GM04504 (cell line): ENCODE measurements around the gene RAB25.
"Not testable (repeated sequence)": the region's sequence is repeated elsewhere in the genome, so short reads cannot be mapped to it uniquely, and the experiment has no call there.

Experiments used
- DNase-seq: peaks from one replicate; pipeline ENCODE4 v3.0.0-alpha.2; 2012; ENCODE audit warnings: low read depth

The RAB25 gene

DNA sequence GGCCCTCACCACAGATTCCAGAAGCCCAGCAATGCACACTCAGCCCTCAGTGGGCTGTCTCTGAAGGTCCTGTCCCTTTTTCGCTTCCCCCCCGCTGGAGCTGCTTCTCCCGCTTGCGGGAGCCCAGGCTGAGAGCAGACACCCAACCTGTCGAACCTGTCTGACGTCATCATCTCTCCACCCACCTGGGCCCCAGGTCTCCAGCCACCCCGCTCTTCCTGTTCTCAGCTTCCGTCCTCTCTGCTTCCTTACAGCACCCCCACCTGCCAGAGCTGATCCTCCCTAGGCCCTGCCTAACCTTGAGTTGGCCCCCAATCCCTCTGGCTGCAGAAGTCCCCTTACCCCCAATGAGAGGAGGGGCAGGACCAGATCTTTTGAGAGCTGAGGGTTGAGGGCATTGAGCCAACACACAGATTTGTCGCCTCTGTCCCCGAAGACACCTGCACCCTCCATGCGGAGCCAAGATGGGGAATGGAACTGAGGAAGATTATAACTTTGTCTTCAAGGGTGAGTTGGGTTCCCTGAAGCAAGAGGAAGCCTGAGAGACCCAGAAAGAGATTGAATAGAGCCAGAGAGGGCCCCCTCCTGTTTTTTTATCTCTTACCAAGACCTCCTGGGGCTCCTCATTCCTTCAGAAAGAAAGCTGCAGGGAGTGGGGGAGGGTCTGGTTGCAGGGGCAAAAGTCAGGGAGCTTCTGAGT lies at the start of gene RAB25:
RAB25 (plus strand) TSS at position 224 of the 700 bp plus-strand sequence; CDS start at position 465, 241 bp downstream.
- DNase-seq: no peak

DNA sequence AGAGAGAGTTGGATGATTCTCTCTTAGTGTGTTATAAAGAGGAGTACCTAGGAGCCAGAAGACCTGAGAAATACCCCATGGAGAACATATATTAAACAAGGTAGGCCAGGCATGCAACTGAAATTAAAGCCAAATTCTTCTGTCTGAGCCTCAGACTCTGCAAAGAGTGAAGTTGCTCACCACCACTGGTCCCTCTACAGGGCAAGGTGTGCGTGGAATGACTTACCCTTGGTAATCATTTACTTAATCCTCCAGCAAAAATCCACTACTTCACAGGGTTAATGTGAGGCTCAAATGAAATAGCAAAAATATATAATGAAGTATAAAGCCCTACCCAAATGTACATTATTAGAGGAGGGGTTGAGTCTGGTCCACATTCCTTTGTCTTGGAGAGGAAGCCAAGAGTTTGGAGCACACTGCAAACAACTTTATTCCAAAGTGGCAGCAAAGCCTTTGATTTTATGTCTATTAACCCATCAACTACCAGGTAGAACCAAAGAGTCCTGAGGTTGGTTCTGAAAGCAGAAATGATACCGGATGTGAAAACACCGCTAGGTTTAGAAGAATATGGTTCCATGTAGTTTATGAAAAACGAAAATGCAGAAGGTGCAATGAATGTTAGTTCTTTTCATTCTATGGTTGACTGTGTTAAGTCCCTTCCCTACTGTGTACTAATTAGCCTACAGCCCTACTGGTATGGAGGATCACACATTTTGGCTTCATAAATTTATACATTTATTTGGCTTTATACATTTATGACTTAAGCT lies 48.7 kb upstream of the RAB25 start:
- no peak for DNase-seq

DNA sequence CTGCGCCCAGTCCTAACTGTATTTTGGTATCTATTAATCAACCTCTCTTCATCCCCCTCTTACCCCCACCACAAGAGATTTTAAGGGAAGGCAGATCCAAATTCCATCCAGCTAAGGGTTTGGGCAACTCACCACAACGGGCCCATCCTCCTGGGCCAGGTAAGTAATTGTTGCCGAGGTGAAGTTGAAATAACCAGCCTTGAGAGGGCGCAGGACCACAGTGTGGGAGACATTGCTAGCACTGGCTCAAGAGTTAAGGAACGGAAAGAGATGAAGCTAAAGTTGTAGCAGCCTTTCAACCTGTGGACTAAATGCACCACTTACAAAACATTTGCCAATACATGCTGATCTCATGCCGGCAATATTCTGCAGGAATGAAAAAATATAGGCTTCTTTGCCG lies 46.1 kb upstream of the RAB25 start:
- no peak for DNase-seq

DNA sequence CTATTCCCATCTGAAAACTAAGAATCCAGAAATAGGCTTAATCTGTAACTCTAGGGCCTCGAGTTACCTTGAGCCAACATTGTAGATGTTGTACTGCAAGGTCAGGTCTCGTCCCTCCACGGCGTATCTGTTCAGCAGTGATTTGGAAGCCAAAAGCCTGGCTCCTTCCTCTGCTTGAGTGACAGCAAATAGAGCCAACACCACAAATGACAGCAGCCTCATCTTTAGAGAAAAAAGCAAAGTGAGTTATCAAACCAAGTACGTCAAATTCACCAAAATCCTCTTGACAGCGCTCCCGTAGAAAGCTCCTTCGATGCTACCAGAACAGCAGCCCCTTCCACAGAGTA lies 41.0 kb upstream of the RAB25 start:
- no peak for DNase-seq

DNA sequence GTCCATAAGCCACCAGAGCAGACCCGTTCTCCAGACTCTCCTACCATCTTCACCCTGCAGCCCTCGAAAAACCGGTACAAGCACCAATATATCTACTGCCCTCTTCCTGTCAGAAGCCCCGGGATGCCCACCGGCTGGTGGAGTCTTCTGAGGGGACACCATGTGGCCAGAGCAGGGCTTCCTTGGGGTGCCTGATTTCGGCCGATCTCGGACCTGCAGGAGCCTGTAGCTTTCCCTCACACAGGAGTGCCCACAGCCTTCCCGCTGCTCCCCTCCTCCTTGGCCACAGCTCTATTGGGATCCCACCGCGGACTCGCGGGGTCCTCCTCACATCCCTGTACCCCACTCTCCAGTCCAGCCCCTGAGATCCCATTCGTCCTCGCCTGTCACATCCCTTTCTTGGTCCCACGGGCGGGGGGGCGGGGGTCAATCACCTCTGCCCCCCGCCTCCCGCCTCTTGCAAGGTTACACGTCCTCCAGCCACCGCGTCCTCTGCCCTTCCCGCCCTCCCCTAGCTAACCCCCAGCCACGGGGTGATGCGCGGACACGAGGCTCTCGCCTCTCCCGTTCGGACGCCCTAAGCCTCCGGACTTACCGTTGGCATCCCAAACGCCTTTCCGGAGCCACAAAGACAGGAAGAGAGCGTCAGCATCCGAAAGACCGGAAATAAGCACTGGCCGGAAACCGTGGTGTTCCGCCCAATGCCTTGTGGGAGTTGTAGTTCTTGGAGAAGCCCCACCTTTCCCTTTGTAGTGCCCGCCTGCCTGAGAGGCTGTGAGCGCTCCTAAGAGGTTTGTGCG lies 40.5 kb upstream of the RAB25 start, which contains the start of gene SSR2:
SSR2 (minus strand) TSS at position 659 of the 800 bp plus-strand sequence. CDS start 784 bp downstream, outside the sequence.
- peak; percentile 81 for DNase-seq

DNA sequence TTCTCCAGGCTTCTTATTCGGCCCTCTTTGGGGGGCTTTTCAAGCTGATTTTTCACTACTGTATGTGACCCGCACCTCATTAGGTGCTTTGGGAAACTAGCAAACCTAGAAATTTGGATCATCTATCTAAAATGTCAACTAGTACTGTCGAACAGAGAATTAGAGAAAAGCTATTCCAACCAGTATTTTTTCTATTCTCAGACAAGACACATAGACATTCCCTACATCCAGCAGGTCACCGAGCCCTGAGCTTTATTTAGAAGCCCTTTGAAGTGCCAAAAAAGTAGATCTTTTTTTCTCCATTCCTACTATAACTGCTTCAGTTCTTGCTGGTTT lies 39.9 kb upstream of the RAB25 start:
- DNase-seq: no peak

DNA sequence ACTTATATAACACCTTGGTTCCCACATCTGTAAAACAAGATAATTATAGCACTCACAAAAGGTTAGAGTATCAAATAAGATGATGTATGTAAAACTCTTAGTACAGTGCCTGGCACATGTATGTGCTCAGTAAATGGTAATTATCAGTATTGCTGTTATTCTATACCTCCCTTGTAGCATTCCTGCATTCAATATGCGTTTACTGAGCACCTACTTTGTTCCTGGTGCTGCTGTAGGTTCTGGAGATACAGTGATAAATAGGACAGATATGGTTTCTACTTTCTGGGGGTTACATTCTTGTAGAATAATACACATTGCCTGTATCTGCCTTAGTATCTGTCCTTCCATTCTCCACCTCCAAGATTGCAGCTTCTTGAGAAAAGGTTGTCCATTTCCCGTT lies 39.0 kb upstream of the RAB25 start:
- DNase-seq: no peak

DNA sequence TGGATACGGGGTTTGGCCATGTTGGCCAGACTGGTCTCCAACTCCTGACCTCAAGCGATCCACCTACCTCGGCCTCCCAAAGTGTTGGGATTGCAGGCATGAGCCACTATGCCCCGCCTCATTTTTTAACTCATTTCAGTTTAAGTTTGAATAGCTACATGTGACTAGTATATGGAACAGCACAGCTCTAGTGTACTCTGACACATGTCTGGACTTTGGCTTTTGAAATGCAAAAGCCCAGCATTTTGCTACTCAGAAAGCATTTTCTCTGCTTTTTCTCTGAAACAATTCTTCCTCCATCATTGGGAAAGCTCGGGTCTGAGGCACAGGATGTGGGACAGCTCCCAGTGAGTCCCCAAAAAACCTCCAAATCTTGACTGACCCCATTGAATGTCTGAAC lies 36.2 kb upstream of the RAB25 start:
- DNase-seq: no peak

DNA sequence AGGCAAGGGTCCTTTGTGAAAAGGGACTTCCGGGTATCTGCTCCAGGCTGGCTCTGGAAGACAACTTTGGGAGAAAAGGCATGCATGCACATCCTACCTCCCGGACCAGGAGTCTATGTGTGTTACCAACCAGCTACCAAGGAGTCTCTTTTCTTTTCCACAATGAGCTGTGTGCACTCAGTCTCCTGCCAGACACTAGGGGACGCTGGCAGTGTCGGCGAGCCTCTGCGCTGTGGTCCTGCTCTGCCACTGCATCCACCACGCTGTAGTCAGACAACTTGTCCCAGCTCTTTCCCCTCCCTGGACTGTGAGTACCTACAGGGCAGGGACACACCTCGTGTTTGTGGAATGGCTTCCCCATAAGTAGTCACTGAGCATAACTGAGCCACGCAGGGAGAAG lies 35.1 kb upstream of the RAB25 start:
- DNase-seq: no peak

DNA sequence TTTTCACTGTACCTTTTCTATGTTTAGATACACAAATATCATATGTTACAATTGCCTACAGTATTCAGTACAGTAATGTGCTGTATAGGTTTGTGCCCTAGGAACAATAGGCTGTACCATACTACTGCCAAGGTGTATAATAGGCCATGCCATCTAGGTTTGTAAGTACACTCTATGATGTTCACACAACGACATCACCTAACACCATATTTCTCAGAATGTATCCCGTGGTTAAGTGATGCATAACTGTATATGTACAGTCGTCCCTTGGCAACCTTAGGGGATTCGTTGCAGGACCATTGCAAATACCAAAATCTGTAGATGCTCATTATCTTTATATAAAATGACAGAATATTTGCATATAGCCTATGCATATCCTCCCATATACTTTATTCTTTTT lies 34.4 kb upstream of the RAB25 start:
- no peak for DNase-seq

DNA sequence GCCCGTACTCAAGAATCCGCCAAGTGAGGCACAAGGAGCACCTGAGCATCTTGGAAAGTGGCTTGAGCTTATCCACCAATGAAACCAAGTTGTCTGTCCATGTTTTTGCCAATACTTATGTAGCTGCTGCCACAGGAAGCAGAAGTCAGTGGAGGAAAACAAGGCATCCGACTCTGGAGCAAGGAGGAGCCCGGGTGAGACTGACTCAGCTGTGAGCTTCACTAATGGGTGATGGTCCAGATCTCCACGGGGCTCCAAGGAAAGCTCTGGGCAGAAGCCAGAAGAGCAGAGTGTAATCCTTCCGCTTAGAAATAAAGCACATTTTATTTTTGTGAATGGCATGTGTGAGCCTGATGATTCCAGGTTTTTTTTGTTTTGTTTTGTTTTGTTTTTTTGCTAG lies 27.9 kb upstream of the RAB25 start:
- DNase-seq: no peak

DNA sequence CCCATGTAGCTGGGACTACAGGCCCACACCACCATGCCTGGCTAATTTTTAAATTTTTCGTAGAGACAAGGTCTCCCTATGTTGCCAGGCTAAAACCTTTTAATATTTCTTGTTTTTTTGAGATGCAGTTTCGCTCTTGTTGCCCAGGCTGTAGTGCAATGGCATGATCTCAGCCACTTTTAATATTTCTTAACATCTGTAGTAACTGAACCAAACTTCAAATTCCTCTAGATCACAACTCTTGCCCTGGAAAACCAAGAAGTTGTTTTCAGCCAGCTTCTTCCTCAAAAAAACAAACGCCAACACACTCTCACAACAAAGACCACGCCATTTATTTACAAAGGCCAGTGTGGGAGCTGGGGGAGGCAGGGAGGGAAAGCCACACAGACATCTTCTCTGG lies 26.0 kb upstream of the RAB25 start:
- DNase-seq: not testable (repeated sequence)

DNA sequence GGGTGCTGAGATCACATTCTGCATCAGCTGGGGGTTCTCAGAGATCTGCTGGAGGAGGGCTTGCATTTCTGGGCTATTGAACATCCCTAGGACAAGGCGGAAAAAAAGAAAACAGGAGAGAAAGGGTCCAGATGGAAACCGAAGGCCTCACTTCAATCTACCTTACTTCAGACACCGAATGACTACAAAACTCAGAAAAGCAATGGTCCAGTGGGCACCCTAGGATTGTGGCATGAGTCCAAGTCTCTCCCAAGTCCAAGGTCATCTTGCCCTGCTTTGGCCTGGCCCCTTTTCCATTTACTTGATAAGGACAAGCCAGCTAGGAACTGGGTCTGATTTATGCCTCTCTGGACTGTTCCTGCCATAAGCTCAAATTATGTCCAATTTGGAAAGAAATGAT lies 18.1 kb upstream of the RAB25 start:
- DNase-seq: no peak

DNA sequence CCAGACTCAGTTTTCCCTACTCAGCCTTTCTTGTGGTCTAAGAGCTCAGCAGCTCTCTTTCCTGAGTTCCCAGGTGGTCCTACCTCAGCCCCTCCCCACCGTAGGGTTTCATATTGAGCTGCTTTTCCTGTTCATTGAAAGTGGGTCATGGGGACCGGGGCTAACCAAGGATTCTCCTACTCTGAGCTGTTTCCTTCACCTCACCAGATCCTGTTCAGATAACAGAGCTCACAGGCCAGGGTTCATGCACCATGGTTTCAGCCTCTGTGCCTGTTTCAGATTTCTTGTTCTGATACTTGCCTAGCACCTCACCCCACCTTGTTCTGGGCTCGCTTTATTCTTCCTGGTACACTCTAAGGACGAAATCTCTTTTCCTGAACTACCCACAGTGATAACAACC lies 15.9 kb upstream of the RAB25 start:
- DNase-seq: no peak

DNA sequence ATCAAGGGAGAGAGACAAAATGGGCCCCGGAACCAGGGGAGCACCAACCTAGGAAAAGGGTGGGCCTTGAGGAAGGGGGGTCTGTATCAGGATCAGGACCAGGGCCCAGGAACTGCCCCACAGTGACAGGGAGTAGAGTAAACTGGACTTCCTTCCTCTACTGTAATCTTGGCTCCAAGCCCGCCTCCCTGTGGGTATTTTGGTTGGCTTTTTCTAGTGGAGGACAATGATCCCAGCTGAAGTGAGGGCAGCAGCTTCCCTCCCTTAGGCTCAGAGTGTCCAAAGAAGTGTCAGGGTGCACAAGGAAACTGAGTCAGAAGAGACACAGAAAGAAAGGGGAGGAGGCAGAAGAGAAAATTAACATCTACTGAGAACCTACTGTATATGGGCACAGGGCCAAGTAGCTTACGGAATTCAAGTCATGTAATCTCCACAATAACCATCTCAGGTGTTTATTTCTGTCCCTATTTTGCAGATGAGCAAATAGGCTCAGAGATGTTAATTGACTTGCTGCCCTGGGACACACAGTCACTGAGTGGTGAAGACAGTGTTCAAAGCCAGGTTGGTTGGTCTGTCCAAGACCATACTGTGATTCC lies 12.2 kb upstream of the RAB25 start:
- DNase-seq: no peak

DNA sequence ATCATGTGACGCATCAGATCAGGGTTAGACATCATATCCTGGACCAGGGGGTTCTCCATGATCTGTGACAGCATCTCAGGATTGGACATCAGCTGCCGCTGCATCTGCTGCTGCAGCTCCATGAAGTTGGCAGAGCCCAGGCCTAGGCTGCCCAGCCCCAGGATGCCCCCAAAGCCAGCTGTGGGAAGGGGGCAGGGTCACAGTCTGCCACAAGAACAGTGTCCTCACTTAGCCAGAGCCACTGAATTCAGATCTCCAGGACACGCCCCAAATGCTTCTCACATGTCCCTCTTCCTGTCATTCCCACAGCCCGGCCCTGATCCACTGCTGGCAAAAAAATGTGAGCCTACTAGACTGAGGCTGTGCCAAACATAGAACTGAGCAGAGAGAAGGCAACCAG lies 10.6 kb upstream of the RAB25 start:
- no peak for DNase-seq

DNA sequence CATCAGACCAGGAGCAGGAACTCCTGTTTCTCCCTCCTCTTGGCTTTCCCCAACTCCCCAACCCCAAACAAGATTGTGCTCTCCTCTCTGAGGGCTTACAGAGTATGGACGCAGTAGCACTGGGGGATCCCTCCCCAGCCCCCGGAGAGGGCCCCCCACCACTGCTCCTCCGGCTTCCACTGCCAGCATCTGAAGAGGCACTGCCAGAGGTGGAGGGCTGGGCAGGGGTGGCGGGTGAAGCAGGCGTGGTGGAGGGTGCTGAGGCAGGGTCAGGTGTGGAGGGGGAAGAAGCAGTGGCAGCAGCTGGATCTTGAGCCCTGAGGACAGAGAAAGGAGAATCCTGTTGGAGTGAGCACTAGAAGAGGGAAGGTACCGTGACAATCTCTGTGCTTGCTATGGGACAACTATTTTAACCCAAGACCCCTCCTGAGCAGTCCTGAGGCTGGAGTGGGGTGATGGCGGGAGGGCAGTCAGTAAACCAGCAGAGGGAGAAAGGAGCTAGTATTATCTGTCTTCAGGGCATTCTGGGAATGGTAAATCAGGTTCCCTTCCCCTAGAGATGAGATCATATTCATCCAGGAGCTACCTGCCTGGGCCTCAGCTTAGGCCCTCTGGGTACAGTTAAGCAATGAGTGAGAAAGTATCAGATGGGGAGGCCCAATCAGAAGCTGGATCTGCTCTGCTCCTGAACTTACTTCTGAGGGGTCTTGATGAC lies 9.8 kb upstream of the RAB25 start:
- no peak for DNase-seq

DNA sequence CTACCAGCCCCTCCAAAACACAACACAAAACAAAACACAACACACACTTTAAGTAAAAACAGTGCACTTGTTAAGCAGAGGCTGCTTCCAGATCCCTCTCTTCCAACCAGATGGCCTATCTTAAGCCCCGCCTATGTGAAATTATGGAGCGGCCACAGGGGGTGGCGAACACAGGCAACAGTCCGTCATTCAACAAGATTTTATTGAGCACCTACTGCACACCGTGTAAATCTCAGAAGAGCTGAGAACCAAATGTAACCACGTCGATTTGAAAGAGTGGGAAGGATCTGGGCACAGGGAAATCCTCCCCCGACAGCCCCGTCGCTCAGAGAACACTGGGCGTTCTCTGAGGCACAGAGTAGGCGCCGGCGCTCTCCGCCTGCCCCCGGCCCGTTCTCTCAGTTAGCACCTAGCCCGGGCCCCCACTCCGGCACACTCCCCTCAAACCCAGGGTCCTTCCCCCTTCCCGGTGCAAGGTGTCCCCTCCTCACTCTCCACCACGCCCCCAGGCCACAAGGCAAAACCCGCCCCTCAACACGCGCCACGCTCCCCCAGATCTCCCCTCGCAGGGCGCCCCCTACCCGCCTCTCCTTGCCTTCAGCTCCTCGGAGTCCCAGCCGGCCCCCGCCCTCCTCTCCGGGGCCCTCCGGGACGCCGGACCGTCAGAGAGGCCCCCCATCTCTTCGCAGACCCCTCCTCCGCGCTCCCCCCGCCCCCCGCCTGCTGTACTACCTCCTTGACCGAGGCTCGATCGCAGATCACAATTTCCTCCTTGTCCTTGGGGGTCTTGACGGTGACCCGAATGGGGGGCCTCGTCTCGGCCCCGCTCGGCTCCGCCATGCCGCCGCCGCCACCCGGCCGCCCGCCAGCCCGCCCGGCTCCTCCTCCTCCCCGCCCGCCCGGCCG lies 7.8 kb upstream of the RAB25 start:
- no peak for DNase-seq

DNA sequence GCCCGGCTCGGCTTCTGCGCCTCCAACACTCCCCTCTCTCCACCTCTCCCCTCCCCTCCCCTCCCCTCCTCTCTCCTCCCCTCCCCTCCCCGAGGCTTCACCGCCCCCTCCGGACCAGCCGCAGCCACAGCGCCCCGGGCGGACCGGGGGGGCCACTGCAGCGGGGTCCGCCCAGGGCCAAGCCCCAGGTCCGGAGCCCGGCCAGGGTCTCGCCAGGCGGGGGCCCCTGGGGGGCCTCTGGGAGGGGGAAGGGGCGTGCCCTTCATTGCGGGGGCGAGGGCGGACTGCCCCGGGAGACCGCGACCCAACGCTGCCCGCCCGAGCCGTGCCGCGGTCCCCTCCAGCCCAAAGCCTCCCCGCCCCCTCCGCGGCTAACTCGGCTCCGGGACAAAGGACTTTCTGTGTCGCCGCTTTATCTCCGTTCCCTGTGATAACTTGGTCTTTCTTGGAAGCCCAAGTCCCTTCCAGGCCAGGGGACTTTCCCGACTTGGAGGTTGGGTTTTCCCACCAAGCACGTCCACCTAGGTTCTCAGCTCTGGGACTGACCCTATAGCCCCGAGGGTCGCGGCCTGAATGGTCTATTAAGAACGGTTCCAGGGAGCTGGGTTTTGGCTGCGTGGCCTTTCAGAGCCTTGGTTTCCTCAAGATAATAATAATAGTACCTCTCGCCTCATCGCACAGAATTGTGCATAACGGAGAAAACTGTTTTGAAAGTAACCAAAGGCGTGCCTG lies 7.0 kb upstream of the RAB25 start, which contains the start of gene UBQLN4:
UBQLN4 (minus strand) TSS at position 31 of the 732 bp plus-strand sequence. CDS start 97 bp downstream, outside the sequence.
- DNase-seq: peak; percentile 72
